Measurements from ENCODE around the gene SMIM36.
"Not testable (repeated sequence)": the region's sequence is repeated elsewhere in the genome, so short reads cannot be mapped to it uniquely, and the experiment has no call there.

- TF ChIP-seq ZNF565 (CRISPR knock-in tag; conservative IDR thresholded peaks at IDR 0.05; ENCODE audit: low read depth); CSRNP3 (CRISPR knock-in tag; IDR thresholded peaks at IDR 0.05); ZFP30 (CRISPR knock-in tag; IDR thresholded peaks at IDR 0.05): not testable (repeated sequence)
Observed at GRCh38 chr17:55446004-55446403, 65.2 kb downstream of the SMIM36 start.
